Right atrium auricular region (tissue), 2 donors: ENCODE data around the gene RCAN1. TPM values are rescaled to one million over a fixed set of nuclear protein-coding genes. Genes with fewer than 3 reads are reported as not detected.
A peak's percentile ranks its signal among the peaks of the same experiment; 100 is the strongest.

Source experiments
- DNase-seq: peaks from one replicate; pipeline ENCODE4 v3.0.0-alpha.2; 2019; ENCODE audit warnings: low spot score
- H3K27ac ChIP-seq, 2 donors: fragments of 200-600 bp; sonication (generic); 1 replicate in 1 of 2; 2 replicates in 1 of 2; pipeline ENCODE4 v1.5.1; 2016 to 2019
- H3K27me3 ChIP-seq, 2 donors: fragments of 200-600 bp; sonication (generic); one replicate each; pipeline versions ENCODE4 v1.5.1 to v1.6.0; 2017 to 2019
- H3K36me3 ChIP-seq: fragments of 200-600 bp; sonication (generic); one replicate; pipeline ENCODE4 v1.5.1; 2016
- H3K4me1 ChIP-seq, 2 donors: fragments of 200-600 bp; sonication (generic); one replicate each; pipeline versions ENCODE4 v1.5.1 to v1.6.0; 2017 to 2019
- H3K4me3 ChIP-seq, 2 donors: fragments of 200-600 bp; sonication (generic); 1 replicate in 1 of 2; 2 replicates in 1 of 2; pipeline ENCODE4 v1.5.1; 2017 to 2019; ENCODE audit warnings: mild to moderate bottlenecking in 1 of 2, moderate library complexity in 1 of 2
- H3K9me3 ChIP-seq, 2 donors: fragments of 200-600 bp; sonication (generic); one replicate each; pipeline ENCODE4 v1.5.1; 2019
- total RNA-seq, 2 donors: library from RNA; depleted of rRNA; stranded (reverse); fragments of >200 nt; gene quantifications; one replicate each; pipeline ENCODE4 v1.1.0, GENCODE V29; 2016
- TF ChIP-seq, protein P1 (sequence below), 2 donors: fragments of 200-600 bp; sonication (generic); IDR thresholded peaks; one replicate each; pipeline ENCODE4 v1.5.1; 2019; ENCODE audit warnings: antibody characterized with exemption in 2 of 2

Gene RCAN1
- total RNA-seq, 2 donors from 2014 or later = 26.1 to 38.0 TPM

DNA sequence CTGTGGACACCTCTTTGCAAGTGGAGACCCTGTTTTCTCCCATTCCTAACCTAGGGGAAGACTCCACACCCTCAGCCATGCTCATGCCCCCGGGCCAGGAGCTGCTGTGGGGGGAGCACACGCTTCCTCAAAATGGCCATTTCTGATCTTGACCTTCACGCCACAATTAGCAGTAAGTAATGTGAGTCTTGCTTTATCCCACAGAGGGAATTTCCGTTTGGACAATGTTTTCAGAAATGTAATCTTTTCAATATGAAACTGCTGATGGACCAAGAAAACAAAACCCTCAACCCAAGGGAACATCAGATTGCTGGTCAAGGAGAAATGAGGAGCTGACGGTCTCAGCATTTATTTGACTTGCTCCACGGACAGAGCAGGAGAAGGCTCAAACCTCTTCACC lies 94.6 kb downstream of the RCAN1 start:
- H3K9me3 ChIP-seq = no peaks in the 10 kb centered on the region
- TF ChIP-seq, protein P1, sequence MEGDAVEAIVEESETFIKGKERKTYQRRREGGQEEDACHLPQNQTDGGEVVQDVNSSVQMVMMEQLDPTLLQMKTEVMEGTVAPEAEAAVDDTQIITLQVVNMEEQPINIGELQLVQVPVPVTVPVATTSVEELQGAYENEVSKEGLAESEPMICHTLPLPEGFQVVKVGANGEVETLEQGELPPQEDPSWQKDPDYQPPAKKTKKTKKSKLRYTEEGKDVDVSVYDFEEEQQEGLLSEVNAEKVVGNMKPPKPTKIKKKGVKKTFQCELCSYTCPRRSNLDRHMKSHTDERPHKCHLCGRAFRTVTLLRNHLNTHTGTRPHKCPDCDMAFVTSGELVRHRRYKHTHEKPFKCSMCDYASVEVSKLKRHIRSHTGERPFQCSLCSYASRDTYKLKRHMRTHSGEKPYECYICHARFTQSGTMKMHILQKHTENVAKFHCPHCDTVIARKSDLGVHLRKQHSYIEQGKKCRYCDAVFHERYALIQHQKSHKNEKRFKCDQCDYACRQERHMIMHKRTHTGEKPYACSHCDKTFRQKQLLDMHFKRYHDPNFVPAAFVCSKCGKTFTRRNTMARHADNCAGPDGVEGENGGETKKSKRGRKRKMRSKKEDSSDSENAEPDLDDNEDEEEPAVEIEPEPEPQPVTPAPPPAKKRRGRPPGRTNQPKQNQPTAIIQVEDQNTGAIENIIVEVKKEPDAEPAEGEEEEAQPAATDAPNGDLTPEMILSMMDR (IDR thresholded peaks at IDR 0.05) = no peak
- no peak overlapping the region for H3K4me3 ChIP-seq
- peaks cover 52% of the 10 kb centered on the region for H3K36me3 ChIP-seq
- no peak for DNase-seq
- H3K27me3 ChIP-seq = no peaks in the 10 kb centered on the region
- H3K27ac ChIP-seq = peak overlapping the region in 1 of 2 donors; percentile 34
- peaks cover 0 to 40% of the 10 kb centered on the region in 2 donors for H3K4me1 ChIP-seq

DNA sequence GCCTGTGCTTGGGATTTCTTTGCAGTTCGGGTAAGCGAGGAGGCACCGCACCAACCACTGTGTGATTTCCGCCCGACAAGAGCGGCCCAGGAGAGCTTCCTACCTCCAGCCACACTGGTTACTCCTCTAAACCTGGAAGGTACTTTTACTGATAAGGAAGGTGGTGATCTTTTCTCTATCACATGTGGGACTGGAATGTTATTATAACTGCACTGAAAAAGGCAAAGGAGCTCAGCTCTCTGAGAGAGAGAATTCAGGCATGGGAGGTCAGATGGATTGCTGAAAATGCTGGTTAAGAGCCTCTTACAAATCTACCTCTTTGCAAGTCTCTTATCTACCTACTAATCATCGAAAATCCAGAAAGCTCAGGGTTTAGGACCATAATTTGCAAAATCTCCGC lies 95.2 kb downstream of the RCAN1 start:
- Histone ChIP-seq H3K27me3 (no peaks in the 10 kb centered on the region), H3K4me1 (peaks cover 0 to 35% of the 10 kb centered on the region in 2 donors), H3K36me3 (peaks cover 52% of the 10 kb centered on the region), H3K9me3 (no peaks in the 10 kb centered on the region), H3K4me3 (no peak overlapping the region), H3K27ac (peak overlapping the region in 1 of 2 donors; percentile 34)
- no peak for DNase-seq
- TF ChIP-seq, protein P1 (IDR thresholded peaks at IDR 0.05) = no peak

DNA sequence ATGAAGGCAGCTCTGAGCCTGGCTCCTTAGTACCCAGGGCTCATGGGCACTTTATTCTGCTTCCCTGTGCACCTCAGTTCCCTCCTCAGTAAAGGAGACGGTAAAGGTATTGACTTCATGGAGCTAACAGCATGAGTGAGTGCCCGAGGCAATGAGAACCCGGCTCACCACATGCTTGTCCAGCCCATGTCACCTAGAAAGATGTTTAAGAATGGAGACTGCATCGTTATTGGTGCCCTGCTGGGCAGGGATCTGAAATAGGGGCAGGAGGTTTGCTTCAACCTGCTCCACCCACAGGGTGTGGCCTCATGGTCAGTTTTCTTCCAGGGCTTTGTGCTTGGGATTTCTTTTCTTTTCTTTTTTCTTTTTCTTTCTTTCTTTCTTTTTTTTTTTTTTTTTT lies 95.9 kb downstream of the RCAN1 start:
- no peak for DNase-seq
- no peak overlapping the region for H3K27ac ChIP-seq
- H3K4me3 ChIP-seq = no peak overlapping the region
- TF ChIP-seq, protein P1 (IDR thresholded peaks at IDR 0.05) = no peak
- no peaks in the 10 kb centered on the region for H3K9me3 ChIP-seq
- no peaks in the 10 kb centered on the region for H3K27me3 ChIP-seq
- H3K36me3 ChIP-seq = peaks cover 52% of the 10 kb centered on the region
- H3K4me1 ChIP-seq = peaks cover 0 to 35% of the 10 kb centered on the region in 2 donors

DNA sequence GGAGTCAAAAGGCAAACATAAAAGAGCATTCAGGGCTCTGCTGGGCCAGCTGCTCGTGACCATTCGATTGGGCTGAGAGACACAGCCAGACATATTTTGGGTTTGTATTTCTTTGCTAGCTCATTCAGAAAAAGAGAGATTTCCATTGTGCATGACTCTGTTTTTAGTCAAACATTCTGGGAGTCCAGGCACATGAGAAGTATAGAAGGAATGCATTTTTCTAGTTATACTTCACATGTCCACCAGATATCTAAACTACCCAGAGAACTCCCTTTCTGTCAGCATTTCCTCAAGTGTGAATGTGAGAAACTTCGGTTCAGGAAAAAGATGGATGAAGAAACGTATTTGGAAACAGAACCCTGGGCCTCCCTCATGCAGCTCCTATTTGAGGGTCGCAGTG lies 96.6 kb downstream of the RCAN1 start:
- TF ChIP-seq, protein P1 (IDR thresholded peaks at IDR 0.05) = no peak
- Histone ChIP-seq H3K9me3 (no peaks in the 10 kb centered on the region), H3K27me3 (no peaks in the 10 kb centered on the region), H3K27ac (no peak overlapping the region), H3K36me3 (peaks cover 52% of the 10 kb centered on the region), H3K4me3 (no peak overlapping the region), H3K4me1 (peaks cover 0 to 34% of the 10 kb centered on the region in 2 donors)
- DNase-seq = no peak

GRCh38 chr21:34517491-34518245 lies 97.2 kb downstream of the RCAN1 start:
- H3K27me3 ChIP-seq = no peaks in the 10 kb centered on the region
- no peak overlapping the region for H3K4me3 ChIP-seq
- H3K36me3 ChIP-seq = peaks cover 52% of the 10 kb centered on the region
- H3K4me1 ChIP-seq = peaks cover 0 to 28% of the 10 kb centered on the region in 2 donors
- H3K9me3 ChIP-seq = no peaks in the 10 kb centered on the region
- DNase-seq = no peak
- TF ChIP-seq, protein P1 (IDR thresholded peaks at IDR 0.05) = no peak
- H3K27ac ChIP-seq = no peak overlapping the region

- no peak overlapping the region for H3K4me3 ChIP-seq
- H3K27ac ChIP-seq = no peak overlapping the region
- no peak for DNase-seq
- H3K9me3 ChIP-seq = no peaks in the 10 kb centered on the region
- no peaks in the 10 kb centered on the region for H3K27me3 ChIP-seq
- H3K4me1 ChIP-seq = peaks cover 0 to 21% of the 10 kb centered on the region in 2 donors
- TF ChIP-seq, protein P1 (IDR thresholded peaks at IDR 0.05) = no peak
- peaks cover 52% of the 10 kb centered on the region for H3K36me3 ChIP-seq
These were observed 97.9 kb downstream of the RCAN1 start for GRCh38 chr21:34517039-34517438.
